ENCODE results near the gene PIM1.

- no peak for TF ChIP-seq CTCF (IDR thresholded peaks at IDR 0.05)
- no peak for TF ChIP-seq ZFX (IDR thresholded peaks at IDR 0.05; ENCODE audit: borderline replicate concordance)
Observed at GRCh38 chr6:37176268-37177076, 6.5 kb downstream of the PIM1 start.

Data from 22Rv1 (cell line).